IPS-15b (cell line): ENCODE measurements around the gene CCNB2.
"Not testable (repeated sequence)": the region's sequence is repeated elsewhere in the genome, so short reads cannot be mapped to it uniquely, and the experiment has no call there.

Source experiments
- H3K27me3 ChIP-seq: one replicate; pipeline ENCODE4 v1.6.1; 2013; ENCODE audit warnings: low read length; ENCODE audit not compliant: control insufficient read depth, insufficient read depth
- H3K36me3 ChIP-seq: one replicate; pipeline ENCODE4 v1.6.1; 2013; ENCODE audit warnings: low read length; ENCODE audit not compliant: control insufficient read depth, insufficient read depth
- H3K4me1 ChIP-seq: one replicate; pipeline ENCODE4 v1.6.1; 2013; ENCODE audit warnings: mild to moderate bottlenecking, low read length; ENCODE audit not compliant: control insufficient read depth, insufficient read depth
- H3K4me3 ChIP-seq: one replicate; pipeline ENCODE4 v1.5.1; 2013; ENCODE audit warnings: low read depth, low read length
- H3K9ac ChIP-seq: one replicate; pipeline ENCODE4 v1.6.1; 2013; ENCODE audit warnings: low read depth, mild to moderate bottlenecking, low read length
- H3K9me3 ChIP-seq: one replicate; pipeline ENCODE4 v1.6.1; 2013; ENCODE audit warnings: mild to moderate bottlenecking, low read length; ENCODE audit not compliant: control insufficient read depth, insufficient read depth

The CCNB2 gene

DNA sequence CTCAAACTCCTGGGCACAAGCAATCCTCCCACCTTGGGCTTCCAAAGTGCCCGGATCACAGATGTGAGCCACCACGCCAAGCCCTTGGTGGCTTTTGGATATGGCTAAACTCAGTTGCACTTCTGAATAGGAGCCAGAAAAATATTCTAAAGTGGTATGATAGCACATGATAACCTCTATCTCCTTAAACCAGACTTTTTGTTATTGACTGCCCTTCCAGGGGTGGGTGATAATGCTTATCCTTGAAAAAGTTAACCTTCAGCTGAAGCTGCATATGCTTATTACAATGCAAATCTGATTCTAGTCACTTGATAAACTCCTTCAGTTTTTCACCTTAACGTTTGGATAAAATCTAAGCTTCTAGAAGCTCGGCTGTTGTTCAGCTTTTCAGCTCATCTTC lies 6.3 kb downstream of the CCNB2 start:
- H3K9me3 ChIP-seq, result no peaks in the 10 kb centered on the region
- no peaks in the 10 kb centered on the region for H3K4me1 ChIP-seq
- no peak overlapping the region for H3K9ac ChIP-seq
- peaks cover 35% of the 10 kb centered on the region for H3K36me3 ChIP-seq
- no peak overlapping the region for H3K4me3 ChIP-seq
- no peaks in the 10 kb centered on the region for H3K27me3 ChIP-seq

DNA sequence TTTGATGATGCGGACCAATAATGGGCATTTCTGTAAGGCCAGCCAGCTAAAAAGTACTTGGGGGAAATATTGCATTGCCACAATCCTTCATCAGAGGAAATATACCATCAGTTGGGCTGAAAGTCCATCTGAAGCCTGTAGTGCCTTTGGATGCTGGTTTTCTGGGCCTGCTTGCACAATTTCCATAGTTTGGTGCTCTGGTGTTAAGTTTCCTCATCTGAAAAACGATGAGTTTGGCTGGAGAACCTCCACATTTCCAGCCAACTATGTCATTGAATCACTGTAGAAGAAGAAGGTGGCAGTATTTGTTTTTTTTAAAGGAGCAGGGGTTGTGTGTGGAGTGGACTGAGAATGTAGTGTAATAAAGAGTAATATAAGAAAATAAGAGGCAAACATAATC lies 10.1 kb downstream of the CCNB2 start:
- no peak overlapping the region for H3K4me3 ChIP-seq
- H3K9ac ChIP-seq, result no peak overlapping the region
- H3K36me3 ChIP-seq, result peaks cover 28% of the 10 kb centered on the region
- no peaks in the 10 kb centered on the region for H3K4me1 ChIP-seq
- no peaks in the 10 kb centered on the region for H3K9me3 ChIP-seq
- no peaks in the 10 kb centered on the region for H3K27me3 ChIP-seq

DNA sequence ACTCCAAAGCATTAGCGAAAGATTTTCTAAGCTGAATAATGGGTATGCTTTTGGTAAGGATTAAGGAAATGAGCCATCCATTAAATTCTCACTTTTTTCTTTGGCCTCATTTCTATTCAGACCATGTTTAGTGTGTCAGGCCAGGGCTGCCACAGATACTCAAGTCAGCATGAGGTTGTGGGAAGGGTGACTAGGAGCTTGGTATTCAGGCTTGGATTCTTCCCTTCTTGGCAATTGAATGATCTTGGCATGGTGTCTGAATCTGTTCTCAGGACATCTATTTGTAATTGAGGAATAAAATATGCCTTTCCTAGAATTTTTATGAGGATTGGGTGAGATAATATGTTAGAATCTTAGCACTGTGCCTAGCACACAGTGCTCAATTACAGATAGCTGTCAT lies 11.2 kb downstream of the CCNB2 start:
- Histone ChIP-seq H3K4me3 (no peak overlapping the region), H3K9ac (no peak overlapping the region), H3K36me3 (peaks cover 18% of the 10 kb centered on the region), H3K27me3 (no peaks in the 10 kb centered on the region), H3K4me1 (no peaks in the 10 kb centered on the region), H3K9me3 (no peaks in the 10 kb centered on the region)

DNA sequence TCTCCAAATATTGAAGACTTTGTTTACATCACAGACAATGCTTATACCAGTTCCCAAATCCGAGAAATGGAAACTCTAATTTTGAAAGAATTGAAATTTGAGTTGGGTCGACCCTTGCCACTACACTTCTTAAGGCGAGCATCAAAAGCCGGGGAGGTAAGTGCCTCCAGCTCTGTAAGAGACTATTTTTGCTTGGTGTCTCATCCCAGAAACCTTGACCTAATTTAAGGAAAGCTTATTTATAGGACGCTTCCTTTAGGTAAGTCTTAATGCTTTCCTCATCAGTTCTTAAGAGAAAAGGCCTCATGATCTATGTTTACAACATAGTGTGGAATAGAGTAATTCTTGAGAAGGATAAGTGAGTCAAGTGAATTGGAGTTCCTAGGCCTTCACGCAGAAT lies 11.8 kb downstream of the CCNB2 start:
- Histone ChIP-seq H3K27me3 (no peaks in the 10 kb centered on the region), H3K36me3 (peaks cover 17% of the 10 kb centered on the region), H3K9me3 (no peaks in the 10 kb centered on the region), H3K4me3 (no peak overlapping the region), H3K4me1 (no peaks in the 10 kb centered on the region), H3K9ac (no peak overlapping the region)

DNA sequence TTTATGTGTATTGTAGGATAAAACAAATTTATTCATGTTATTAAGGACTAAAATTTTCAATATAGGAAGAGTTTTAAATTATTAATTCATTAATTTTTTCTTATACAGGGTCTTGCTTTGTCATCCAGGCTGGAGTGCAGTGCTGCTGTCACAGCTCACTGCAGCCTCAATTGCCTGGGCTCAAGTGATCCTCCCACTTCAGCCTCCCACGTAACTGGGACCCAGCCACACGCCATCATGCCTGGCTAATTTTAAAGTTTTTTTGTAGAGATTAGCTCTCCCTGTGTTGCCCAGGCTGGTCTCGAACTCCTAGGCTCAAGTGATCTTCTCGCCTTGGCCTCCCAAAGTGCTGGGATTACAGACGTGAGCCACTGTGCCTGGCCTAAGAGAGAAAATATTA lies 14.7 kb downstream of the CCNB2 start:
- Histone ChIP-seq H3K36me3 (peaks cover 20% of the 10 kb centered on the region), H3K9ac (no peak overlapping the region), H3K4me3 (no peak overlapping the region), H3K9me3 (no peaks in the 10 kb centered on the region), H3K27me3 (no peaks in the 10 kb centered on the region), H3K4me1 (no peaks in the 10 kb centered on the region)

DNA sequence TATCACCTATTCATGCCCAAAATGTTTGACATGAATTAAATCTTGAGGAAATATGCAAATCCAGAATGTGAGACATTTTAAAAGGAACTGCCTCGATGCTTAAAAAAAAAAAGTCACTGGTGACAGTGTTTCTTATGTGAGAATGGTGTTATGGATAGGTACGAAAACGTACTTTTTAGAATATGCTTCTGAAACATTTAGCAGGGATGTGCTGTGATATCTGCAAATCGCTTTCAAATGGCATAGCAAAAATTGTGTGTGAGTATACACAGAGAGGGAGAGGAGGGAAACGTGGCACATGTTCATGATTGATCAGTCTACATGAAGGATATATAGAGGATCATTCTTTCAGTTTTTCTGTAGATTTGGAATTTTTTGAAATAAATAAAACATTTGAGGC lies 16.0 kb downstream of the CCNB2 start:
- H3K27me3 ChIP-seq, result no peaks in the 10 kb centered on the region
- peaks cover 20% of the 10 kb centered on the region for H3K36me3 ChIP-seq
- H3K9me3 ChIP-seq, result no peaks in the 10 kb centered on the region
- H3K4me3 ChIP-seq, result no peak overlapping the region
- no peak overlapping the region for H3K9ac ChIP-seq
- no peaks in the 10 kb centered on the region for H3K4me1 ChIP-seq

DNA sequence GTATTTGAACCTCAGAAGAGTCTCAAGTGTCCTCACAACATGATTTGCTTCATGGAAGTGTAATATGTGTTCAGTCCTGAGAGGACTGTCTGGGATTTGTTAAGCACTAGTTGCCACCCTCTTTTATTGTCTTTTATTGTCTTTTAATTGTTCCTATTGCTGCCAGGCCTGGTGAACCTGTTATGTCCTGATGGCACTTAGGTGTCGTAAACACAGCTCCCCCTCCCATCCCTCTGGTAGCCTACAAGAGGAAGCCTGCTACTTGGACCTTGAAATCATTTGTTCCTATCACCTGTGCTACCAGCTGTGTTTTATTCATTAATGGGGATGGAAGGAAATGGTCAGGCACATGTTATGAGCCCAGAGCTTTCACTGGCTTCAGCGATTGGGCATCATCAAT lies 19.3 kb downstream of the CCNB2 start:
- no peak overlapping the region for H3K4me3 ChIP-seq
- H3K4me1 ChIP-seq, result no peaks in the 10 kb centered on the region
- no peaks in the 10 kb centered on the region for H3K9me3 ChIP-seq
- no peaks in the 10 kb centered on the region for H3K27me3 ChIP-seq
- H3K36me3 ChIP-seq, result peaks cover 3% of the 10 kb centered on the region
- H3K9ac ChIP-seq, result no peak overlapping the region

DNA sequence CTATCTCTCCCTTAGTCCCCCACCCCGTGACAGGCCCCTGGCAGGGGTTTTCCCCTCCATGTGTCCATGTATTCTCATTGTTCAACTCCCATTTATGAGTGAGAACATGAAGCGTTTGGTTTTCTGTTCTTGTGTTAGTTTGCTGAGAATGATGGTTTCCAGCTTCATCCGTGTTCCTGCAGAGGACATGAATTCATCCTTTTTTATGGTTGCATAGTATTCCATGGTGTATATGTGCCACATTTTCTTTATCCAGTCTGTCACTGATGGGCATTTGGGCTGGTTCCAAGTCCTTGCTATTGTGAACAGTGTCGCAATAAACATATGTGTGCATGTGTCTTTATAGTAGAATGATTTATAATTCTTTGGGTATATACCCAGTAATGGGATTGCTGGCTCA lies 20.7 kb downstream of the CCNB2 start:
- H3K9ac ChIP-seq, H3K4me3 ChIP-seq, H3K27me3 ChIP-seq, H3K36me3 ChIP-seq, H3K4me1 ChIP-seq, H3K9me3 ChIP-seq: not testable (repeated sequence)

DNA sequence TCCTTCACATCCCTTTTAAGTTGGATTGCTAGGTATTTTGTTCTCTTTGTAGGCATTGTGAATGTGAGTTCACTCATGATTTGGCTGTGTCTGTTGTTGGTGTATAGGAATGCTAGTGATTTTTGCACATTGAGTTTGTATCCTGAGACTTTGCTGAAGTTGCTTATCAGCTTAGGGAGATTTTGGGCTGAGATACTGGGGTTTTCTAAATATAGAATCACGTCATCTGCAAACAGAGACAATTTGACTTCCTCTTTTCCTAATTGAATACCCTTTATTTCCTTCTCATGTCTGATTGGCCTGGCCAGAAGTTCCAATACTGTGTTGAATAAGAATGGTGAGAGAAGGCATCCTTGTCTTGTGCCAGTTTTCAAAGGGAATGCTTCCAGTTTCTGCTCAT lies 22.3 kb downstream of the CCNB2 start:
- H3K36me3 ChIP-seq, result peaks cover 12% of the 10 kb centered on the region
- H3K27me3 ChIP-seq, H3K4me1 ChIP-seq, H3K9me3 ChIP-seq, H3K9ac ChIP-seq, H3K4me3 ChIP-seq: not testable (repeated sequence)

DNA sequence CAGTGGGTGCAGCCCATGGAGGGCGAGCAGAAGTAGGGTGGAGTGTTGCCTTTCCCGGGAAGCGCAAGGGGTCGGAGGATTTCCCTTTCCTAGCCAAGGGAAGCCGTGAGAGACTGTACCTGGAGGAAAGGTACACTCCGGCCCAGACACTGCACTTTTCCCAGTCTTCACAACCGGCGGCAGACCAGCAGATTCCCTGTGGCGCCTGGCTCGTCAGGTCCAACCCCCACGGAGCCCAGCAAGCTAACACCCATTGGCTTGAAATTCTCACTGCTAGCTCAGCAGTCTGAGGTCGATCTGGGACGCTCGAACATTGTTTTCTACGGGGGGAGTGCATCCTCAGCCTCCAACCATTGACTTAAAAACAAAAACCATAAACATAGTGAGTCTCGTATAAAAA lies 26.5 kb downstream of the CCNB2 start:
- no peak overlapping the region for H3K4me3 ChIP-seq
- H3K36me3 ChIP-seq, result peaks cover 21% of the 10 kb centered on the region
- no peak overlapping the region for H3K9ac ChIP-seq
- no peaks in the 10 kb centered on the region for H3K9me3 ChIP-seq
- H3K4me1 ChIP-seq, result no peaks in the 10 kb centered on the region
- H3K27me3 ChIP-seq, result no peaks in the 10 kb centered on the region

DNA sequence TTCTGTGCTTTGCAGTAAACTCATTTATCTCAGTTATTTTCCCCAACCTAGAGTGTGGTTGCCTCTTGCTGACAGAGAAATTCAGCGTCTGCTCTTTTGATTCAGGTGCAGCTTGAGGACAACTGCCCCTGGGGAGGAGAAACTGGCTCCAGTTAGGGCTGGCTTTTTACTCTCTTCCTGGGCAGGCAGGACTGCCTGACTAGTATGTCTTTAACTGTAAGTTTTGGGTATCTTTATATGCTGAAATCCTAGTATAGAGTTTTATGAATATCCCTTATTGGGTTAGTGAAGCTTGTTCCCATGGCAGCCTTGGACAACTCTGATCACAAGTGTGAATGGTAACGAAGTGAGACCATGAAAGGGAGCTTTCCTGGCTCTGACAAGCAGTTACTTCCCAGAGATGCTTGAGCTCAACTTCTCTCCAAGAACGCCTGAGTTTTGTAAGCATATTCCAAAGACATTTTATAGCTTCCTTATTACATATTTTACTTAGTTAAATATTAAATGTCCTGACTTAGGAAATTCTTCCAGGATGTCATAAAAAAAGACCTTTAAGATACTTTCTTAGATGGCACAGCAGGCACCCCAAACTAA lies 27.1 kb downstream of the CCNB2 start:
- Histone ChIP-seq H3K4me1 (no peaks in the 10 kb centered on the region), H3K27me3 (no peaks in the 10 kb centered on the region), H3K4me3 (no peak overlapping the region), H3K9ac (no peak overlapping the region), H3K36me3 (peaks cover 21% of the 10 kb centered on the region), H3K9me3 (no peaks in the 10 kb centered on the region)

DNA sequence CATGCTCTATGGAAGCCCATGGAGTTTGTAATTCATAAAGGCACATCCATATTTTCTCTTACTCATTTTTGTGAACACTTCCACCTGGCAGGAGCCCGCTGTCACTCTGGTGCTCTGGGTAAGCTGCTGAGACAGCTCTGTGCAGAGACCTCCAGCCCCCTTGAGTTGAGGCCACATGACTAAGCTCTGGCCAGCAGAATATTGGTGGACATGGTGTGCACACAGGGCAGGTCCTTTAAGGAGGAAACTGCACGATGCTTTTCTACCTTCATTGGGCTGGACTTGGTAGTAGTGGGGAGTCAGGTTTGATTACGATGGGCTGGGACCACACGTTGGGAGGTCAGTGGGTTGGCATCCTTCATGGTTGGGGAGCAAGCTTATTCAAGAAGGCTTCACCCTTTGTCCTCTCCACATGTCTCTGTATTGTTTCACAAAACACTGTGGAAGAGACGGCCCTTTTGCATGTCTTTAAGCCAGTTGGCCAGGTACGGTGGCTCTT lies 29.0 kb downstream of the CCNB2 start:
- peaks cover 28% of the 10 kb centered on the region for H3K36me3 ChIP-seq
- no peak overlapping the region for H3K9ac ChIP-seq
- H3K9me3 ChIP-seq, result no peaks in the 10 kb centered on the region
- no peak overlapping the region for H3K4me3 ChIP-seq
- H3K27me3 ChIP-seq, result no peaks in the 10 kb centered on the region
- H3K4me1 ChIP-seq, result no peaks in the 10 kb centered on the region
